KOPT-K1 (cell line): ENCODE measurements around the gene RNGTT.

ENCODE experiments used
- H3K27ac ChIP-seq: fragments of 200-600 bp; sonication (generic); 2 replicates; pipeline ENCODE4 v1.5.1; 2016; ENCODE audit warnings: antibody characterized with exemption, mild to moderate bottlenecking, low read depth, low read length; ENCODE audit not compliant: poor library complexity, severe bottlenecking
- H3K36me3 ChIP-seq: fragments of 200-600 bp; sonication (generic); 2 replicates; pipeline ENCODE4 v1.5.1; 2017; ENCODE audit warnings: antibody characterized with exemption, mild to moderate bottlenecking, low read length, moderate library complexity; ENCODE audit not compliant: insufficient read depth
- H3K9me3 ChIP-seq: fragments of 200-600 bp; sonication (generic); 2 replicates; pipeline ENCODE4 v1.5.1; 2017; ENCODE audit warnings: antibody characterized with exemption, low read length, mild to moderate bottlenecking; ENCODE audit not compliant: insufficient read depth, poor library complexity, severe bottlenecking

Gene RNGTT

DNA sequence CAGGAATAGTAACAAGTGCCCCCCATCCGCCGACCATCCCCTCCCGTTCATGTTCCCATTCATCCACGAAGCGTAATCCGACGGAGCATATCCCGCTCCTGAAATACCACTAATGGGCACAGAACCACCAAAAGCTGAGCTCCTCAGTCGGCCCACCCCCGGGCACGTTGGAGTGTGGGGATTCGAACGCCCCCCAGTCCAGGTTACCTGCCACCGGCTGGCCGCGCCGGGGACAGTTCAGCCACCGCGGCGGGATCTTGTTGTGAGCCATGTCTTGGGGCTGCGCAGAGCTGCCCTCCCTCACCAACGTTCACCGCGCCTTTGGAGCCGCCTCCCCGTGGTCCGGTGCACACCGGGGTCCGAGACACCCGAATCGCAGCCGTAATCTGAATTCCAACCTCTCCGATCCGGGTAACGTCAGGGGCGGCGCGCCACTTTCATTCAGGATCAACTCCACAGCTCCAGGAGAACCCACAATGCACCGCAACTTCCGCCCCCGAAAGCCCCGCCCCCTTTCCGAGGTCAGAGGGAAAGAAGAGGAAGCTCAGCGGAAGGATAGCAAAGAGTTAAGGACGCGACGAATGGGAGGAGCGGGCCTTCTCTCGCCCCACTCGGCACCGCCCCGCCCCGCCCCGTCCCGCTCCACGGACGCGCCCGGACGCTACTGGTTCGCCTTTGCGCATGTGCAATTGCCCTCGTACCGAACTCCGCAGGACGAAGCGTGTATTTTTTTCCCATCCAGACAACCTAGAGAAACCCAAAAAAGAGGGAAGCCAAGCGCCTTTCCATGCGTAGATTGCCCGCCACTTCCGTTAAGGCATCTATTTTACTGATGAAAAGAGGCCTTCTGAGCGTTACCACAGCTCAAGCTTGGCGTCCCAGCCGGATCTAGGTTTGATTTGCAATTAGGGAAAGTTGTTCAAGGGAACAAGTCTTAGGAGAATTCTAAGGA is at the start of gene RNGTT:
Gene RNGTT, minus strand, starts transcription at position 480 of the 952 bp plus-strand sequence. Its CDS starts 209 bp downstream, at position 271.
- H3K9me3 ChIP-seq, result peaks cover 10% of the 10 kb centered on the region
- H3K36me3 ChIP-seq, result peaks cover 13% of the 10 kb centered on the region
- H3K27ac ChIP-seq, result peak within 1 kb of the TSS; percentile 82

DNA sequence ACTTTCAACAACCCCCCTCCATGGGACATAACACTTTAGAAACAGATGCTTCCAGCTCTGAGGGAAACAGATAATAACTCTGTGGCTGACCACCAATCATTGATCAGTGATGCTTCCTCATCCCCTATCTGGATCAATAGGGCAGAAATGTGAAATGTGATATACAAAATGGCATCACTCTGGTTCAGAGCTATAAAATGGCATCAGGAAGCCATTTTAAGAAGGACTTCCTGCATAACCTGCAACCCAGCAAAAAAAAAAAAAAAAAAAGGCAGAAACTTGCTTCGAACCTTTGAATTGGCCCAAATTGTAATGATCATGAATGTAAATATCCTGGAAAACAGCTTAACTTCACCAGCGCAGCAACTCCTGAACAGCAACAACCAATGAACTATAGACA is 48.0 kb upstream of the RNGTT start:
- H3K27ac ChIP-seq, result no peak overlapping the region
- no peaks in the 10 kb centered on the region for H3K36me3 ChIP-seq
- H3K9me3 ChIP-seq, result no peaks in the 10 kb centered on the region

DNA sequence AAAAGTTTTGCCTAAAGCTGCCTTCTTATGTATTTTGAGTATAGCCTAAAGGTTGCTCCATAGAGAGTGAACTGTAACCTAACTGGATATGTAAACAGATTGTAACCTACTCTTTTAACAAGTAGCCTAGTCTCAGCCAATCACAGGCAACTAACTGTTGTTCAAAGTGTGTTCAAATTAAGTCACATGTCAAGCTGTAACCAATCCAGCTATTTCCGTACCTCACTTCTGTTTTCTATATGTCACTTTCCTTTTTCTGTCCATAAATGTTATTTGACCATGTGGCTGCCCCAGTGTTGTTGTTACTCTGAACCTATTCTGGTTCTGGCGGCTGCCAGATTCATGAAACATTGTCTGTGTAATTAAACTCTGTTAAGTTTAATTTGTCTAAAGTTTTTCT is 47.4 kb upstream of the RNGTT start:
- no peaks in the 10 kb centered on the region for H3K9me3 ChIP-seq
- no peak overlapping the region for H3K27ac ChIP-seq
- H3K36me3 ChIP-seq, result no peaks in the 10 kb centered on the region

DNA sequence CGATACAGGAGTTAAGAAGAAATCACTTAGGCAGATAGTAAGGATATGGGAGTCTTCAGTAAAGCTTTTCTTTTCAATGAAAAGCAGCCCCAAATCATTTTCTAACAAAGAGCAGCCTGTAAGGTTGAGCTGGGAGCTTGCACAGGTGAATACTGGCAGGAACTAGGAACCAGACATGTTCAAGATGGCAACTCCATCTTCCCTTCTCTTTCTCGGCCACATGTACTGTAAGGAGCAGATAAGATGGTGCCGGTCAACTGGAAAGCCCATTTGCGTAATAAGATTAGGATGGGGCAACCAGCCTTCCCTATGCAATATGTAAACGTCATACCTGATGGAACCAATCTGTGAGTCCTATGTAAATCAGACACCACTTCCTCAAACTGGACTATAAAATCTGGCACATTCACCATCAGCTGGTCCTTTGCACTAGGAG is 46.2 kb upstream of the RNGTT start:
- Histone ChIP-seq H3K9me3 (no peaks in the 10 kb centered on the region), H3K36me3 (no peaks in the 10 kb centered on the region), H3K27ac (no peak overlapping the region)

DNA sequence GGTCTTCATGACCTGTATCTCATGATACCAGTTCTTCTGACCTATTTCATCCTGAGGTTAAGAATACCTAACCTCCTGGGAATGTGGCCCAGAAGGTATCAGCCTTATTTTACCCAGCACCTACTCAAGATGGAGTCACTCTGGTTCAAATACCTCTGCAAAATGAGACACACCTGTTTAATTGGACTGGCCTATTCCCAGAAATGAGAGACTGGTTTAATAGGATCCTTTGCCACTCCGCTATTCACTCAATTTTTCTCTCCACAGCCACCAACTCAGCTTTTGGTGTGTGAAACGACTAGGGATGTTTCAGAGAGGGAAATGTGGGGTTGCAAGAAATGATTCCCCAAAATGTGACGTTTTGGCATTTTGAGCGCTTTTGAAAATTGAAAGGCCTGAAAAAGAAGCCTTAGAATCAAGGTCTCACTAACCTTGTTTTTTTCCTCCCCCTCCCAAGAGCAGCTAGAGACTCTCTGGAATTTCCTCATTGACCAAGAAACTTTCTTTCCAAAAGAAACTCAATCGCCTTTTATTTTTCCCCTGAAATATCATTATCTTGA is 45.5 kb upstream of the RNGTT start:
- H3K36me3 ChIP-seq, result no peaks in the 10 kb centered on the region
- no peak overlapping the region for H3K27ac ChIP-seq
- H3K9me3 ChIP-seq, result no peaks in the 10 kb centered on the region

DNA sequence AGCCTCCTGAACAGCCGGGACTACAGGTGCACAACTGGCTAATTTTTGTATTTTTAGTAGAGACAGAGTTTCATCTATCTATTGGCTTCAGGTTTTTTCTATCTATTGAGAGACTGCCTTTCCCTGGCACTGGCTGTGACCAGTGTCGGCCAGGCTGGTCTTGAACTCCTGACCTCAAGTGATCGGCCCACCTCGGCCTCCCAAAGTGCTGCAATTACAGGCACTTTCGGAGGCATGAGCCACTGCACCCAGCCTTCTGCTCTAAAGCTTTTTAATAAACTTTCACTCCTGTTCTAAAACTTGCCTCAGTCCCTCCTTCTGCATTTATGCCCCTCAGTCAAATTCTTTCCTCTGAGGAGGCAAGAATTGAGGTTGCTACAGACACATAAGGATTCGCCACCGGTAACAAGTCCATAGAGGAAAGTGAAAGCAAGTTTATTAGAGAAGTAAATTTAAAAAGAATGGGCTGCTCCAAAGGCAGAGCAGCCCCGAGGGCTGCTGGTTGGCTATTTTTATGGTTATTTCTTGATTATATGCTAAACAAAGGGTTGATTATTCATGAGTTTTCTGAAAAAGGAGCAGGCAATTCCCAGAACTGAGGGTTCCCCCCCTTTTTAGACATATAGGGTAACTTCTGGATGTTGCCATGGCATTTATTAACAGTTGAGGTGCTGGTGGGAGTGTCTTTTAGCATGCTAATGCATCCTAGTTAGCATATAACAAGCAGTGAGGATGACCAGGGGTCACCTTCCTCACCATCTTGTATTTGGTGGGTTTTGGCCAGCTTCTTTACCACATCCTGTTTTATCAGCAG is 44.8 kb upstream of the RNGTT start:
- H3K9me3 ChIP-seq, result no peaks in the 10 kb centered on the region
- no peak overlapping the region for H3K27ac ChIP-seq
- no peaks in the 10 kb centered on the region for H3K36me3 ChIP-seq

DNA sequence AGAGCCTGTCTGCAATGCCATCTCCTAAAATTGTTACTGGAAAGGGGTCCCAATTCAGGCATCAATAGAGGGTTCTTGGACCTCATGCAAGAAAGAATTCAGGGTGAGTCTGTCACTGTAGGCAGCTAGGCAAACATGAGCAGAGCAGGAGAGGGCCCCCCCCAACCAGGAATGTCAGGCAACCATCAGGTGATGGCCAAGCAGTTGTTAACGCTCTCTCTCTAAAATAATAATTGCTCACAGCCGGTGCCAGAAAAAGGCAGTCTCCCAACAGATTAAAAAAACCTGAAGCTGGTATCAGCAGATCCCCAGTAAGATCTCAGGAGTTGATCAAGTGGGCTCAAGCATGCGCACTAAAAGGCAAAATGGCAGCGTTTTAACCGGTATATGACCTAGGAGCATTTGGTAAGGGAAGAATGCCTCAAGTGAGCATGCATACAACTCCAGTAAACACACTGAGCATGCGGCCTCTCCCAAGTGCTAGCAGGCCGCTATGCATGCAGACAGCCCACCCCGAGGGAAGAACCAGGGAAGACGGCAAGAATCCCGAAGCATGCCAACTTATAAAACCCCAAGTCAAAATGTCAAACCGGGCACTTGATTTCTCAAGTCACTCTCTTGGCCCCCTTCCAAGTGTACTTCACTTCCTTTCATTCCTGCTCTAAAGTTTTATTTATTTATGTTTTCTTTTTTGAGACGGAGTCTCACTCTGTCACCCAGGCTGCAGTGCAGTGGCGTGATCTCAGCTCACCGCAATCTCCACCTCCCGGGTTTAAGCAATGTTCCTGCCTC is 44.0 kb upstream of the RNGTT start:
- Histone ChIP-seq H3K36me3 (no peaks in the 10 kb centered on the region), H3K9me3 (no peaks in the 10 kb centered on the region), H3K27ac (no peak overlapping the region)

DNA sequence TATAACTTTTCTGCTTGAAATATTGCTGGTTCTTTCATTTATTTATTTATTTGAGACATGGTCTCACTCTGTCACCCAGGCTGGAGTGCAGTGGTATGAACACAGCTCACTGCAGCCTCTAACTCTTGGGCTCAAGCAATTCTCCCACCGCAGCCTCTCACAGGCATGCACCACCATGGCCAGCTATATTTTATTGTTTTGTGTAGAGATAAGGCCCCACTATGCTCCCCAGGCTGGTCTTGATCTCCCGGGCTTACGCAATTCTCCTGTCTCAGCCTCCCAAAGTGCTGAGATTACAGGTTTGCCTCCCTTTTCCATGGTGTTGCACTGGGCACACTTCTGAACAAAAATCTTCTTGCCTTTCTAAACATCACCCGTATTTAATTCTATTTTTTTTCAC is 39.1 kb upstream of the RNGTT start:
- H3K27ac ChIP-seq, result no peak overlapping the region
- H3K36me3 ChIP-seq, result no peaks in the 10 kb centered on the region
- H3K9me3 ChIP-seq, result no peaks in the 10 kb centered on the region

DNA sequence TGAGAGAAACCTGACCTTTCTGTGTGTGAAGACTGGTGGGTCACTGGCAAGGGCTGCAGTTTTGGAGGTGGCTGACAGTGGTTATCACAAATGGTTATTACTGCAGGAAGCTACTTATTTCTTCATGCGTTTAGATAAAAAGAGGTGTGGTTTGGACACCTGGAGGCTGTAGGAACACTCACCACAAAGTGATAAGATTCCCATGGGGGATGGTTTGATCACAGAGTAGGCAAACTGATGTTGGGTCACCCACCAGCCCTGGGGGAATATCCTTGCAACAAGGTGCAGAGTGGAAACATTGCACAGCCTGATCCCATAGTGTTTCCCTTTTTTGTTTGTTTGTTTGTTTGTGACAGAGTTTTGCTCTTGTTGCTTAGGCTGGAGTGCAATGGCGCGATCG is 33.9 kb upstream of the RNGTT start:
- no peaks in the 10 kb centered on the region for H3K9me3 ChIP-seq
- H3K36me3 ChIP-seq, result no peaks in the 10 kb centered on the region
- H3K27ac ChIP-seq, result peak overlapping the region; percentile 10

DNA sequence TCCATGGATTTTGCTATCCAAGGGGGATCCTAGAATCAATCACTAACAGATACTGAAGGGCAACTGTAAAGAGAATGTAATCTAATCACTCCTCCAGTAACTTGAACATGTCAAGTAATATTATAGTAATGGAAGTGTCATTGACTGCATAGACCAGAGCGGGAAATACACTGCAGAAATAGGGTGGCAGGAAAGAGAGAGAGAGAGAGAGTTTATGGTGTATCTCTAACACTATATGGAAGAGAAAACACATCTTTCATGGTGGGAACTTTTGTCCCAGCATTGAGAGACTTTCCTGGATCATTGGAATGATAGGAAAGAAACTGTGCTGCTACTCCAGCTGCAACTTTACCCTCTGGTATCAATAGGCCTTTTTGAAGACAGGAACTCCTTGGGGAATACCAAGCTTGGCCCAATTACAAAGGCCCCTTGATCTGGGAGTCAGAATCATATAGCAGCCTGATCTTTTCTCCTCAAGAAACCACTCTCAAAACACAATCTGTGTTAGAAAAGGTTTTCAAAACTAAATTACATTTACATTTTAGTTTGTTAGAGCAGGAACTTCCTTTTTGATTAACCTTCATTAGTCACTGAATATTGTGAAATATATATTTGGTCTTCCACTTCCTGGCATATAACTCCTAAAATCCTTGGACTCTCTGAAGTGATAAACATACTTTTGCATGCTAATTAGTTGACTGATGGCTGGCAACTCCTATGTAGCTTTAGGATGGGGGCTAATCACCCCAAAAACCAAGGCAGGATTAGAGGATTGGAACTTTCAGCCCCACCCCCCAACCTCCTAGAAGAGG is 29.5 kb upstream of the RNGTT start:
- no peaks in the 10 kb centered on the region for H3K9me3 ChIP-seq
- H3K27ac ChIP-seq, result no peak overlapping the region
- no peaks in the 10 kb centered on the region for H3K36me3 ChIP-seq

DNA sequence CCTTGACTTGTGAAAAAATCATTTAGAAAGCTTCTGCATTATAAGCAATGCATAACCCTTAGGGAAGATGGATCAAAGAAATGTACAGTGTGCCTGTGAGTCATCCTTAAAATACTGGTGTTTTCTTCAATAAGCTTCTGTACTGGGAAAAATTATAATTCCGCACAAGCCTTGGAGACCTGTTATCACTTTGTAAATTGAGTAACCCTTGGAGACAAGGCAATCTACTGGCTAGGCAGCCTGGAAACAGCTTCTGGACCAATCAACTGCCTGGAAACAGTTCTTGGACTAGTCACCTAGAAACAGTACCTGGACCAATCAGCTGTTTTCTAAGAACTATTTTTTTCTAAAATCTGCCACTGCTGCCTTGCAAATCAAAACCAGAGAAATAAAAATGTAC is 25.8 kb upstream of the RNGTT start:
- H3K9me3 ChIP-seq, result no peaks in the 10 kb centered on the region
- no peak overlapping the region for H3K27ac ChIP-seq
- H3K36me3 ChIP-seq, result no peaks in the 10 kb centered on the region

DNA sequence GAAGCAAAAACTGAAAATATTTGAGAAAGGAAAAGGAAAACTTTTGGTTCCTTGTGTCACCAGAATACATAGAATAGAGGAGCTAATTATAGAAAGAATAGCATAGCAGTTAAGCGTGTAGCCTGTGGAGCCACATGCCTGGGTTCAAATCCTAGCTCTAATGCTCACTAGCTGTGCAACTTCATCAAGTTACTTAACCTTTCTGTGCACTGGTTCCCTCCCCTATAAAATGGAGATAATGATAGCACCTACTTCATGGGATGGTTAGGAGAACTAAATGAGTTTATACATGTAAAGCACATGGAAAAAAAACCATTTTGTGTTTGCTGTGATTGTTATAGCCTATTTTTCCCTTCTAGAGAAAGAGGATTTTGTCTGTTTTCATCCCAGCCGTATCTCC is 24.5 kb upstream of the RNGTT start:
- Histone ChIP-seq H3K27ac (no peak overlapping the region), H3K36me3 (no peaks in the 10 kb centered on the region), H3K9me3 (no peaks in the 10 kb centered on the region)

DNA sequence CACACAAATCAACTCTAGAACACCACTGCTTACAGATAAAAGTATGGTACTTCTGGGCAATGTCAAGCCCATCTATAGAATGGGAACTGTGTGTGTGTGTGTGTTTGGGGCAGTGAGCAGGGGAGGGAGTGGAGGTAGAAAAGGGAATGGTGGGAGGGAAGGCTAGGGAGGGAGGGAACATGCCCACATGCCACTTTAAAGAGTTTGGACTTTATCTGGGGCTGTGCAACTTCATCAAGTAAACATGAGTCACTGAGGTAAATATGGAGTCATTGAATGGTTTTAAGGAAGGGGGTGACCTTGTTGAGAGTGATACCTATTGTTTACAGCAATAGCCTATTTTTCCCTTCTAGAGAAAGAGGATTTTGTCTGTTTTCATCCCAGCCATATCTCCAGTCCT is 22.5 kb upstream of the RNGTT start:
- Histone ChIP-seq H3K36me3 (no peaks in the 10 kb centered on the region), H3K27ac (no peak overlapping the region)

DNA sequence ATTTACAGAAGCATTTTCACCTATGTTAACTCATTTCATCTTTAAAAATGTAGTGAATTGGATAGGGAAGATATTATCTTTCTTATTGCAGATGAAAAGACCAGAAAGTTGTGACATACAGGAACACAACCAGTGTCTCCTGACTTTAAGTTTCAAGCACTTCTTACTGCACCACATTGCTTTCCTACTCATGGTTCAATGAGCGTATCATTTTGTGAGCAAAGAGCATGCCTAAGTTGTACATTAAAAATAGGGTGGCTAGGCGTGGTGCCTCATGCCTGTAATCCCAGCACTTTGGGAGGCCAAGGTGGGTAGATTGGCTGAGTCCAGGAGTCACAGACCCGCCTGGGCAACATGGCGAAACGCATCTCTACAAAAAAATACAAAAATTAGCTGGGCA is 21.2 kb upstream of the RNGTT start:
- Histone ChIP-seq H3K27ac (no peak overlapping the region), H3K9me3 (no peaks in the 10 kb centered on the region), H3K36me3 (no peaks in the 10 kb centered on the region)

More for the DNA sequence above, 22.5 kb upstream of the RNGTT start:
- H3K9me3 ChIP-seq, result no peaks in the 10 kb centered on the region
